Neural crest cell (in vitro differentiated cells): ENCODE data around the gene CDH18. TPM values are rescaled to one million over a fixed set of nuclear protein-coding genes. Genes with fewer than 3 reads are reported as not detected.
"Not testable (repeated sequence)": the region's sequence is repeated elsewhere in the genome, so short reads cannot be mapped to it uniquely, and the experiment has no call there.

ENCODE experiments used
- DNase-seq: peaks from one replicate; pipeline ENCODE4 v3.0.0; 2021; ENCODE audit warnings: low read depth, mixed read lengths, low spot score
- H3K27ac Mint-ChIP-seq: one replicate; pipeline ENCODE4 v1.8.0; 2021; ENCODE audit warnings: mild to moderate bottlenecking, mixed read lengths; ENCODE audit not compliant: unreplicated experiment
- H3K27me3 Mint-ChIP-seq: 2 replicates; pipeline ENCODE4 v1.8.0; 2021; ENCODE audit warnings: low read depth, mild to moderate bottlenecking, mixed read lengths
- H3K36me3 Mint-ChIP-seq: 2 replicates; pipeline ENCODE4 v1.8.0; 2021; ENCODE audit warnings: low read depth, mild to moderate bottlenecking, mixed read lengths
- H3K4me1 Mint-ChIP-seq: 2 replicates; pipeline ENCODE4 v1.8.0; 2021; ENCODE audit warnings: mixed read lengths
- H3K4me3 Mint-ChIP-seq: one replicate; pipeline ENCODE4 v1.8.0; 2021; ENCODE audit warnings: mild to moderate bottlenecking, mixed read lengths
- H3K9me3 Mint-ChIP-seq: 2 replicates; pipeline ENCODE4 v1.8.0; 2021; ENCODE audit warnings: mixed read lengths
- CTCF ChIP-seq: fragments of 200-600 bp; sonication (generic); conservative IDR thresholded peaks from 2 replicates; pipeline ENCODE4 v1.5.0; 2021; ENCODE audit warnings: antibody characterized with exemption, mild to moderate bottlenecking
- total RNA-seq: library from RNA; stranded (reverse); gene quantifications from 2 replicates; pipeline ENCODE4 v1.2.1, GENCODE V29; 2021

The CDH18 gene
- total RNA-seq, 1 donor from 2014 or later, result 2.2 TPM

DNA sequence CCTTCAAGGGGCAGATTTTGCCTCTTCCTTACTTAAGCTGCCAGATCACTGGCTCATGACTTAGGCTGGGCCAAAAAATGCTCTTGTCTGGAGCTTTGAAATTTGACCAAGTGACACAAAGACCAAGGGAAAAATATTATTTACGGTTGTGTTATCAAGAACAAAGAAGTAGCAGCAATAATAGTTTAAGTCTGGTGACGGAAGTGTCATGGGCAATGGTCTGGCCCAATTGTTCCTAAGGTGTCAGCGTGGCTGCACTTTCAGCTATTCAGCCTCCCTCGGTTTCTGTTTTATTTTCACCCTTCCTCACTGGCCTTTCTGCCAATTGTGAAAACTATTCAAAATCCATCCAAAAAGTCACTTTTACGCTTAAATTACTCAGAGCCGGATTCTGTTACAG lies 185.3 kb downstream of the CDH18 start:
- no peak for DNase-seq
- H3K27ac Mint-ChIP-seq, result no peak overlapping the region
- no peaks in the 10 kb centered on the region for H3K36me3 Mint-ChIP-seq
- peaks cover 6% of the 10 kb centered on the region for H3K4me1 Mint-ChIP-seq
- no peaks in the 10 kb centered on the region for H3K9me3 Mint-ChIP-seq
- no peak overlapping the region for H3K4me3 Mint-ChIP-seq
- H3K27me3 Mint-ChIP-seq, result no peaks in the 10 kb centered on the region
- TF ChIP-seq CTCF, result no peak

DNA sequence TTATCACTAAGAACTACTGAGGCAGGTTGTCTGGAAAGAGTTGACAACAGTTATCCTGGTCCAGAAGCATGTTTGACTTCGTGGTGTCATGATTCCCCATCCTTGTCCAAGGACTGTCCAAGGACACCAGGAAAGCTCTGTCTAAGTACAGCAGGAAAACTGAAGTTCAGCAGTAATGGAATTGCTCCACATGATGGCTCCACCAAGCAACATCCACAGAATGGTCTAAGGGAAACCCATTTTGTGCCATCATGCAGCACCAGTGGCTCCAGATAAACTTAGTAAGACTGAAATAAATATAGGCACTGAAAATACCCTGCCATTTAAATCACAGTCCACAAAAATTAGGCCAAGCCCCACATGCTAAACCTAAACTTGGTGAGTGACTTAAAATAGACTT lies 192.8 kb downstream of the CDH18 start:
- no peaks in the 10 kb centered on the region for H3K27me3 Mint-ChIP-seq
- TF ChIP-seq CTCF, result no peak
- H3K9me3 Mint-ChIP-seq, result no peaks in the 10 kb centered on the region
- H3K4me1 Mint-ChIP-seq, result no peaks in the 10 kb centered on the region
- H3K27ac Mint-ChIP-seq, result no peak overlapping the region
- H3K4me3 Mint-ChIP-seq, result no peak overlapping the region
- no peaks in the 10 kb centered on the region for H3K36me3 Mint-ChIP-seq
- no peak for DNase-seq

GRCh38 chr5:19790829-19791466 lies 197.1 kb downstream of the CDH18 start:
- H3K27ac Mint-ChIP-seq, result no peak overlapping the region

DNA sequence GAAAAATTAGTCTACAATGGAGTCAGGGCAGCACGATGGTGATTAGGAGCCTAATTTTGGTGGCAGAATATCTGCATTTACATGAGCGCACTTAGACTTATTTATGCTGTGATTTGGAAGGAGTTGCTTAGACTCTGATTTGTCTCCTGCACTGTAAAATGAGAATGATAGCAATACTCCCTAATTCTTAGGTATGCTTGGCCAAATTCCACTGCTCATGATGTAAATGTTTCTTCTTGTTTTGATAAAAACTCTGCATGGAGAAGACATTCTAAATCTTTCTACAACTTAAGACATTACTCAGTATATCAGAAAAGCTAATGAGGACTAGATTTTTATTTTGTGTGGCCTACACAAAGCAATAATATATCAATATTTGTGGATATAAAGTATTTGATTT lies 205.4 kb downstream of the CDH18 start:
- Mint-ChIP-seq H3K27me3 (no peaks in the 10 kb centered on the region), H3K4me1 (no peaks in the 10 kb centered on the region)
- TF ChIP-seq CTCF, result no peak

More at GRCh38 chr5:19790829-19791466, 197.1 kb downstream of the CDH18 start:
- no peak for TF ChIP-seq CTCF
- H3K36me3 Mint-ChIP-seq, result no peaks in the 10 kb centered on the region
- H3K4me3 Mint-ChIP-seq, result no peak overlapping the region
- DNase-seq, result no peak
- H3K27me3 Mint-ChIP-seq, result no peaks in the 10 kb centered on the region
- no peaks in the 10 kb centered on the region for H3K4me1 Mint-ChIP-seq
- H3K9me3 Mint-ChIP-seq, result no peaks in the 10 kb centered on the region

DNA sequence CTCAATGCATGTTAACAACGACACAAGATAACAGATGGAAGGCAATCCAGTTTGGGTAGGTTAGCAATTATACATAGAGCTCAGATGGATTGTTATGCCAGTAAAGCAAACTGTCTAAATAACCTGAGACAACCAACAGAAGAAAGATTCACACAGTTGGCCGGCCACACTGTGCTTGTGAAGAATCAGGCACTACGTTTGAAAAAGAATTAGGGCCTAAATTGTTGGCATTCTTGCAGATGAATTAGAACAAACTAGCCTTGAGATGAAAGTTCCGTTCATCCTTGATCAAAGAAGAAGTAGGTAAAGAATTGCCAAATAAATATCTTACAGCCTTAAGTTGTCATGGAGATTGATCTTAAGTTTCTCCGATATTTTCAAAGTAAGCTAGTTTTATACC lies 210.6 kb downstream of the CDH18 start:
- Mint-ChIP-seq H3K4me3 (no peak overlapping the region), H3K27me3 (no peaks in the 10 kb centered on the region), H3K4me1 (no peaks in the 10 kb centered on the region), H3K9me3 (no peaks in the 10 kb centered on the region), H3K27ac (no peak overlapping the region), H3K36me3 (no peaks in the 10 kb centered on the region)
- DNase-seq, result no peak
- no peak for TF ChIP-seq CTCF

More for the DNA sequence above, 205.4 kb downstream of the CDH18 start:
- Mint-ChIP-seq H3K9me3 (no peaks in the 10 kb centered on the region), H3K4me3 (no peak overlapping the region), H3K36me3 (no peaks in the 10 kb centered on the region), H3K27ac (no peak overlapping the region)
- DNase-seq, result no peak

DNA sequence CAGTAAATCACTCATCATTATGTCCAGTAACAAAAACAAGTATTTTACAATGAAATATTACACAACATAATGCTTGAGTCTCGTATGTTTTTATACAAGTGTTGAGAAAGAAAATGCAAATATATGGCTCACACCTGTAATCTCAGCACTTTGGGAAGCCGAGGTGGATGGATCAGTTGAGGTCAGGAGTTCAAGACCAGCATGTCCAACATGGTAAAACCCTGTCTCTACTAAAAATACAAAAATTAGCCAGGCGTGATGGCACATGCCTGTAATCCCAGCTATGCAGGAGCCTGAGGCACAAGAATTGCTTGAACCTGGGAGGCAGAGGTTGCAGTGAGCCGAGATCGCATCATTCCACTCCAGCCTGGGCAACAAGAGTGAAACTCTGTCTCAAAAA lies 211.1 kb downstream of the CDH18 start:
- not testable (repeated sequence) for H3K4me1 Mint-ChIP-seq, H3K27me3 Mint-ChIP-seq, H3K9me3 Mint-ChIP-seq, H3K27ac Mint-ChIP-seq, DNase-seq, H3K4me3 Mint-ChIP-seq, H3K36me3 Mint-ChIP-seq
